A549 (cell line): ENCODE results near the gene SH3BP2. TPM values are rescaled to one million over a fixed set of nuclear protein-coding genes. Genes with fewer than 3 reads are reported as not detected.

Experiments
- ATAC-seq, 2 experiments: fragments of 200-7000 bp in 1 of 2; fragments of >200 bp in 1 of 2; cut with Nextera tagmentation in 1 of 2; cut with Tn5 transposase in 1 of 2; 3 replicates each; pipeline versions ENCODE4 v1.8.0 to v1.9.1; 2018 to 2020; ENCODE audit warnings: mild to moderate bottlenecking in 1 of 2, moderate library complexity in 1 of 2
- CTCF ChIA-PET: fragments of 300-600 bp; sonication (Branson Sonifier 250); formaldehyde crosslinking; extraction: SDS; loops from one replicate; lab custom pipeline; 2021; ENCODE audit warnings: antibody characterized with exemption, inconsistent platforms; lab: Yijun Ruan, JAX
- POLR2A ChIA-PET: fragments of 350-600 bp; formaldehyde crosslinking; extraction: SDS; loops from one replicate; lab custom pipeline; 2021; ENCODE audit warnings: antibody characterized with exemption, inconsistent platforms; lab: Yijun Ruan, JAX
- DNase-seq, 2 experiments: peaks; one replicate each; pipeline versions ENCODE4 v3.0.0 to v3.0.0-alpha.2; 2011 to 2016; ENCODE audit warnings: low read depth in 1 of 2, low spot score in 1 of 2
- FAIRE-seq: peaks from 2 replicates; lab custom pipeline; 2011; peaks lifted over from hg19 to GRCh38; lab: Jason Lieb, UNC
- H3K27ac ChIP-seq, 2 experiments: fragments of >200 bp; sonication (Bioruptor Twin); formaldehyde crosslinking; 3 replicates each; pipeline ENCODE4 v1.5.1; 2016 to 2017
- H3K4me1 ChIP-seq: fragments of >200 bp; sonication (Bioruptor Twin); formaldehyde crosslinking; 3 replicates; pipeline ENCODE4 v1.6.1; 2016
- H3K4me2 ChIP-seq: fragments of >200 bp; sonication (Bioruptor Twin); formaldehyde crosslinking; 3 replicates; pipeline ENCODE4 v1.6.1; 2016
- H3K4me3 ChIP-seq: fragments of >200 bp; sonication (Bioruptor Twin); formaldehyde crosslinking; 3 replicates; pipeline ENCODE4 v1.5.1; 2016
- H3K9me3 ChIP-seq: fragments of >200 bp; sonication (Bioruptor Twin); formaldehyde crosslinking; 3 replicates; pipeline ENCODE4 v1.6.1; 2016
- ATOH8 ChIP-seq: fragments of 250-450 bp; sonication (Bioruptor Pico); IDR thresholded peaks from 2 replicates; pipeline ENCODE4 v1.5.0; 2020; ENCODE audit warnings: low read depth, mild to moderate bottlenecking, moderate library complexity
- BCL3 ChIP-seq: fragments of >200 bp; sonication (Bioruptor Twin); formaldehyde crosslinking; IDR thresholded peaks from 3 replicates; pipeline ENCODE4 v1.6.1; 2016
- BHLHE40 ChIP-seq: IDR thresholded peaks from 2 replicates; pipeline ENCODE4 v1.6.1; 2012; ENCODE audit warnings: low read depth, low read length, inconsistent platforms
- CBX2 ChIP-seq: fragments of 200-600 bp; sonication (generic); IDR thresholded peaks from 2 replicates; pipeline ENCODE4 v1.6.1; 2016; ENCODE audit warnings: low read depth, mild to moderate bottlenecking, borderline replicate concordance
- ELK1 ChIP-seq: fragments of 150-350 bp; IDR thresholded peaks from 2 replicates; pipeline ENCODE4 v1.6.1; 2014; ENCODE audit warnings: low read depth, mild to moderate bottlenecking, low read length
- ESRRA ChIP-seq: fragments of 150-350 bp; IDR thresholded peaks from 2 replicates; pipeline ENCODE4 v1.6.1; 2014; ENCODE audit warnings: mild to moderate bottlenecking, low read length, borderline replicate concordance
- FOSB ChIP-seq: fragments of 250-450 bp; sonication (Bioruptor Pico); IDR thresholded peaks from 2 replicates; pipeline ENCODE4 v1.5.0; 2020; ENCODE audit warnings: mild to moderate bottlenecking, moderate library complexity
- FOXS1 ChIP-seq: fragments of 250-450 bp; sonication (Bioruptor Pico); IDR thresholded peaks from 2 replicates; pipeline ENCODE4 v1.5.0; 2020; ENCODE audit warnings: mild to moderate bottlenecking, moderate library complexity
- HES2 ChIP-seq: fragments of >200 bp; sonication (Bioruptor Twin); formaldehyde crosslinking; IDR thresholded peaks from 2 replicates; pipeline ENCODE4 v1.6.1; 2016
- HMGXB4 ChIP-seq: fragments of 250-450 bp; sonication (Bioruptor Pico); IDR thresholded peaks from 2 replicates; pipeline ENCODE4 v1.5.0; 2021; ENCODE audit warnings: mild to moderate bottlenecking, moderate library complexity, borderline replicate concordance
- KDM1A ChIP-seq: fragments of 200-600 bp; sonication (generic); IDR thresholded peaks from 2 replicates; pipeline ENCODE4 v1.6.1; 2016; ENCODE audit warnings: low read depth, mild to moderate bottlenecking
- PHF8 ChIP-seq: fragments of 200-600 bp; sonication (generic); IDR thresholded peaks from 2 replicates; pipeline ENCODE4 v1.6.1; 2016; ENCODE audit warnings: low read depth, mild to moderate bottlenecking, antibody characterized with exemption, moderate library complexity, borderline replicate concordance
- TFCP2L1 ChIP-seq: fragments of 250-450 bp; sonication (Bioruptor Pico); IDR thresholded peaks from 2 replicates; pipeline ENCODE4 v1.5.0; 2021; ENCODE audit warnings: mild to moderate bottlenecking
- USF2 ChIP-seq: fragments of 450-650 bp; IDR thresholded peaks from 2 replicates; pipeline ENCODE4 v1.6.1; 2014; ENCODE audit warnings: antibody characterized with exemption
- ZSCAN20 ChIP-seq: fragments of 250-450 bp; sonication (Bioruptor Pico); IDR thresholded peaks from 2 replicates; pipeline ENCODE4 v1.8.0; 2022; ENCODE audit warnings: mild to moderate bottlenecking, moderate library complexity
- WGBS: methylation state at CpG from one replicate; pipeline ENCODE4 v1.1.6; 2017; ENCODE audit errors: missing lambda C conversion rate; 5-methylcytosine and 5-hydroxymethylcytosine counted together
- polyA plus RNA-seq, 4 experiments: library from polyadenylated mRNA; depleted of rRNA in 3 of 4; stranded (reverse); fragments of >200 nt; fragmentation: RNase III in 1 of 4; extraction: RNeasy Plus Mini Kit Qiagen cat#74134 plus additional on column Dnase treatment in 1 of 4; gene quantifications; 2 replicates in 3 of 4; 3 replicates in 1 of 4; pipeline ENCODE4 v1.2.3, GENCODE V29; 2011 to 2017

Gene SH3BP2
- polyA plus RNA-seq, 2 of the 4 experiments (the other 2 are of a cell fraction) = 4.4 to 6.0 TPM

GRCh38 chr4:2816401-2816954 is 23.6 kb downstream of the SH3BP2 start (continued):
- no peak for TF ChIP-seq ELK1

- no peak for DNase-seq
- no peak for ATAC-seq
- CTCF ChIA-PET = no interaction called here
- H3K27ac ChIP-seq = no peak overlapping the region
- TF ChIP-seq ZSCAN20 (CRISPR knock-in tag) = no peak
- no peak for TF ChIP-seq FOXS1 (CRISPR knock-in tag)
- TF ChIP-seq USF2 = no peak
- TF ChIP-seq BCL3 = no peak
- no peak for TF ChIP-seq HMGXB4 (CRISPR knock-in tag)
- TF ChIP-seq CBX2 = no peak
- TF ChIP-seq, all 56 proteins: peak for 0
- POLR2A ChIA-PET = no interaction called here
- Histone ChIP-seq H3K4me1 (no peaks in the 10 kb centered on the region), H3K4me3 (no peak overlapping the region), H3K4me2 (no peak overlapping the region), H3K9me3 (no peaks in the 10 kb centered on the region)
- 67% methylated on average over 4 of the region's 4 CpGs for WGBS
- FAIRE-seq = no peak
Measured at GRCh38 chr4:2817137-2817536, 24.3 kb downstream of the SH3BP2 start.

- POLR2A ChIA-PET = no interaction called here
- 90% methylated on average over 25 of the region's 65 CpGs for WGBS
- no peak overlapping the region for H3K27ac ChIP-seq
- no peak overlapping the region for H3K4me3 ChIP-seq
- FAIRE-seq (no peak), ATAC-seq (no peak), DNase-seq (no peak)
- no peak overlapping the region for H3K4me2 ChIP-seq
- CTCF ChIA-PET = no interaction called here
- no peaks in the 10 kb centered on the region for H3K4me1 ChIP-seq
- no peak for TF ChIP-seq KDM1A
- TF ChIP-seq ATOH8 (CRISPR knock-in tag) = no peak
- no peak for TF ChIP-seq FOSB
- no peak for TF ChIP-seq ESRRA
- no peak for TF ChIP-seq PHF8
- TF ChIP-seq TFCP2L1 (CRISPR knock-in tag) = no peak
- no peak for TF ChIP-seq HES2
- TF ChIP-seq BHLHE40 = no peak
- H3K9me3 ChIP-seq = no peaks in the 10 kb centered on the region
Measured at GRCh38 chr4:2817701-2818350, 24.9 kb downstream of the SH3BP2 start.
